Spleen (tissue), 11 donors: Measurements from ENCODE around the gene ERMP1. TPM values are rescaled to one million over a fixed set of nuclear protein-coding genes. Genes with fewer than 3 reads are reported as not detected.

ENCODE experiments used
- DNase-seq: peaks from one replicate; pipeline ENCODE4 v3.0.0-alpha.2; 2020
- H3K27ac ChIP-seq, 8 donors: fragments of 200-600 bp; sonication (generic) in 7 of 8; 1 replicate in 4 of 8; 2 replicates in 4 of 8; pipeline versions ENCODE4 v1.5.0 to v1.8.0; 2016 to 2021; ENCODE audit warnings: inconsistent platforms in 4 of 8, mild to moderate bottlenecking in 4 of 8, moderate library complexity in 1 of 8
- H3K27me3 ChIP-seq, 7 donors: fragments of 200-600 bp; sonication (generic) in 6 of 7; replicated peaks in 1 of 7; 1 replicate in 4 of 7; 2 replicates in 3 of 7; pipeline versions ENCODE4 v1.5.0 to v1.8.0; 2016 to 2021; ENCODE audit warnings: inconsistent platforms in 3 of 7, mild to moderate bottlenecking in 1 of 7
- H3K36me3 ChIP-seq, 6 donors: fragments of 200-600 bp; sonication (generic) in 5 of 6; 1 replicate in 4 of 6; 2 replicates in 2 of 6; pipeline versions ENCODE4 v1.5.0 to v1.8.0; 2016 to 2021; ENCODE audit warnings: inconsistent platforms in 2 of 6
- H3K4me1 ChIP-seq, 6 donors: fragments of 200-600 bp; sonication (generic) in 5 of 6; 1 replicate in 3 of 6; 2 replicates in 3 of 6; pipeline versions ENCODE4 v1.5.0 to v1.8.0; 2016 to 2021; ENCODE audit warnings: inconsistent platforms in 3 of 6
- H3K4me3 ChIP-seq, 8 donors: fragments of 200-600 bp; sonication (generic) in 7 of 8; 1 replicate in 4 of 8; 2 replicates in 4 of 8; pipeline versions ENCODE4 v1.5.0 to v1.8.0; 2016 to 2021; ENCODE audit warnings: inconsistent platforms in 4 of 8, mild to moderate bottlenecking in 4 of 8, moderate library complexity in 2 of 8
- H3K9me3 ChIP-seq, 8 donors: fragments of 200-600 bp; sonication (generic) in 7 of 8; 1 replicate in 4 of 8; 2 replicates in 4 of 8; pipeline versions ENCODE4 v1.5.0 to v1.8.0; 2016 to 2021; ENCODE audit warnings: inconsistent platforms in 4 of 8
- CTCF ChIP-seq, 11 experiments: fragments of 200-600 bp in 7 of 11; fragments of 450-650 bp in 4 of 11; sonication (generic) in 4 of 11; IDR thresholded peaks in 8 of 11; conservative IDR thresholded peaks in 3 of 11; 1 replicate in 7 of 11; 2 replicates in 4 of 11; pipeline versions ENCODE4 v1.4.0 to v1.8.0; 2016 to 2021; ENCODE audit warnings: antibody characterized with exemption in 11 of 11, inconsistent platforms in 4 of 11, mild to moderate bottlenecking in 1 of 11
- POLR2A ChIP-seq, 3 donors: fragments of 450-650 bp; IDR thresholded peaks; one replicate each; pipeline ENCODE4 v1.5.1; 2017; ENCODE audit warnings: antibody characterized with exemption in 3 of 3, mild to moderate bottlenecking in 1 of 3
- POLR2AphosphoS5 ChIP-seq, 3 donors: sonication (generic); formaldehyde crosslinking; IDR thresholded peaks; one replicate each; pipeline ENCODE4 v1.5.1; 2017; ENCODE audit warnings: antibody characterized with exemption in 3 of 3
- WGBS, 5 donors: extraction: QIAGEN DNeasy Blood & Tissue Kit in 3 of 5; methylation state at CpG; one replicate each; pipeline versions ENCODE4 v1.1.5 to v1.1.7; 2013 to 2018; 5-methylcytosine and 5-hydroxymethylcytosine counted together
- intact Hi-C: fragments of 100-400 bp; cut with DNase I; formaldehyde crosslinking; loops from one replicate; pipeline ENCODE4 v1.15.0; 2023; ENCODE audit warnings: low total_unique reads
- polyA plus RNA-seq, 3 donors: library from polyadenylated mRNA; stranded (reverse); fragments of 200-250 nt; gene quantifications; one replicate each; pipeline ENCODE4 v1.2.1, GENCODE V29; 2013
- total RNA-seq, 7 donors: library from RNA; depleted of rRNA in 3 of 7; stranded (reverse); fragments of >200 nt in 3 of 7; fragmentation: NEBNext Ultra II Directional in 4 of 7; extraction: Animal tissue kit (Norgen Biotek cat#: 25700) in 4 of 7; gene quantifications; one replicate each; pipeline versions ENCODE4 v1.1.0 to v1.2.1, GENCODE V29; 2016 to 2021
- donor health status: healthy with polysubstance abuse.
- donor health status: DM: no; HTN: no; CAD: no; lungs with moderate emphysema.
- donor health status: DM: no; HTN: no; CAD: no.
- donor health status: Bipolar disorder and iron deficiency.
- donor health status: healthy.
- donor health status: DM: no; HTN: no; CAD: no.
- donor health status: DM: yes; HTN: yes; CAD: no.

Gene ERMP1
- total and polyA plus RNA-seq, 10 donors: 1.9 to 15.5 (median 12.8) TPM

DNA sequence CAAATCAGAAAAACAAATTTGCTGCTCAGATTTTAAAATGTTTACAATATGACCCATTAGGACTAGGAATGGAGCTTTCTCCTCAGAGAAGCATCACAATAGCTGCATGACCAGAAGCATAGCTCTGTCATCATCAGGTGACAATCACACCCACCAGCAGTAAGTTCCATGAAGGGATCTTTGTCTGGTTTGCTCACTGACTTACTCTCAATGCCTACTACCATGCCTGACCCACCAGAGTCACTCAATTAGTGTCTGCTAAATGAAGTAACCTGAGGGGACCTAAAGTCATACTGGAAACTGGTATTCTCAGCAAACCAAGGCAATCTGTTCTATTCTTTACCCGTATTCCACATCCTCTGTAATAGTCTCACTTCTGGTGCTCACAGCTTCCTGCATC lies 7.7 kb downstream of the ERMP1 start:
- 55 to 80% (median 66%) methylated on average over 1 of the region's 1 CpG for WGBS, 5 donors
- Histone ChIP-seq H3K27me3 (no peaks in the 10 kb centered on the region), H3K4me3 (no peak overlapping the region), H3K36me3 (peaks cover 0 to 57% (median 17%) of the 10 kb centered on the region in 6 donors), H3K9me3 (no peaks in the 10 kb centered on the region), H3K27ac (no peak overlapping the region), H3K4me1 (peaks cover 0 to 21% (median 0%) of the 10 kb centered on the region in 6 donors)
- no peak for DNase-seq
- intact Hi-C loops: loop anchor here (10.0 kb wide), 1 partner anchor 190 kb away; no protein-coding TSS in a partner anchor
- TF ChIP-seq POLR2AphosphoS5 (IDR thresholded peaks at IDR 0.05) (no peak), CTCF (IDR thresholded peaks at IDR 0.05 in 8 of 11, conservative IDR thresholded peaks at IDR 0.05 in 3 of 11) (no peak), POLR2A (IDR thresholded peaks at IDR 0.05) (no peak)

- H3K4me3 ChIP-seq: no peak overlapping the region
- H3K9me3 ChIP-seq: no peaks in the 10 kb centered on the region
- no peak overlapping the region for H3K27ac ChIP-seq
- TF ChIP-seq POLR2AphosphoS5 (IDR thresholded peaks at IDR 0.05): no peak
- TF ChIP-seq CTCF (IDR thresholded peaks at IDR 0.05 in 8 of 11, conservative IDR thresholded peaks at IDR 0.05 in 3 of 11): no peak
- no peak for TF ChIP-seq POLR2A (IDR thresholded peaks at IDR 0.05)
- peaks cover 0 to 80% (median 19%) of the 10 kb centered on the region in 6 donors for H3K36me3 ChIP-seq
- intact Hi-C loops: loop anchor here (10.0 kb wide), 1 partner anchor 186 kb away; no protein-coding TSS in a partner anchor
- WGBS, 5 donors: 83 to 97% (median 90%) methylated on average over 1 of the region's 1 CpG
- H3K4me1 ChIP-seq: no peaks in the 10 kb centered on the region
- H3K27me3 ChIP-seq: no peaks in the 10 kb centered on the region
- no peak for DNase-seq
These were observed 12.5 kb downstream of the ERMP1 start for GRCh38 chr9:5820425-5820824.

GRCh38 chr9:5819174-5819573 lies 13.7 kb downstream of the ERMP1 start:
- H3K27ac ChIP-seq: no peak overlapping the region
- WGBS, 5 donors: 93 to 97% (median 96%) methylated on average over 6 of the region's 6 CpGs

More at GRCh38 chr9:5819174-5819573, 13.7 kb downstream of the ERMP1 start:
- Histone ChIP-seq H3K36me3 (peaks cover 0 to 73% (median 23%) of the 10 kb centered on the region in 6 donors), H3K4me3 (no peak overlapping the region), H3K4me1 (no peaks in the 10 kb centered on the region), H3K27me3 (no peaks in the 10 kb centered on the region), H3K9me3 (no peaks in the 10 kb centered on the region)
- intact Hi-C loops: no loop called here
- TF ChIP-seq POLR2AphosphoS5 (IDR thresholded peaks at IDR 0.05): no peak
- TF ChIP-seq CTCF (IDR thresholded peaks at IDR 0.05 in 8 of 11, conservative IDR thresholded peaks at IDR 0.05 in 3 of 11): no peak
- TF ChIP-seq POLR2A (IDR thresholded peaks at IDR 0.05): no peak
- no peak for DNase-seq
